ENCODE results near the gene SMURF2. TPM values are rescaled to one million over a fixed set of nuclear protein-coding genes. Genes with fewer than 3 reads are reported as not detected.
A peak's percentile ranks its signal among the peaks of the same experiment; 100 is the strongest.

Gene SMURF2
- total RNA-seq, 1 experiment from 2014 or later = 35.3 TPM

- no peak overlapping the region for H3K56ac ChIP-seq (ENCODE audit: insufficient read length, low read depth, low read length)
- H4K20me1 ChIP-seq (ENCODE audit: control insufficient read depth, insufficient read depth, insufficient read length) = no peaks in the 10 kb centered on the region
- peaks cover 13% of the 10 kb centered on the region; the same call in 1 of the 2 replicates for H3K79me2 ChIP-seq (ENCODE audit: insufficient read depth, low read length)
- H4K8ac ChIP-seq (replicated peaks; ENCODE audit: insufficient read length, low read depth, low read length) = no peak overlapping the region
- no peak overlapping the region for H3K4ac ChIP-seq (ENCODE audit: low read depth, low read length)
- H2BK5ac ChIP-seq (ENCODE audit: insufficient read length, low read length) = no peak overlapping the region
- H3K36me3 Mint-ChIP-seq (ENCODE audit: insufficient read depth in 1 of 3, low read depth in 3 of 3) = peaks cover 2 to 11% (median 4%) of the 10 kb centered on the region in 3 experiments; a peak in 6 of 7 replicates
- no peak overlapping the region for H2BK20ac ChIP-seq (ENCODE audit: low read depth, low read length, poor library complexity, severe bottlenecking)
- peaks cover 5 to 6% of the 10 kb centered on the region in 2 experiments; a peak in 4 of 5 replicates for H3K9me3 Mint-ChIP-seq
- H3K27ac Mint-ChIP-seq = peak overlapping the region in 2 of 3 experiments; percentile 18 to 19; a peak in 3 of 7 replicates
- H2BK15ac ChIP-seq (ENCODE audit: low read depth, low read length) = no peak overlapping the region
- no peak overlapping the region for H3K9ac ChIP-seq (ENCODE audit: extremely low read depth, insufficient read length, low read length)
- no peak overlapping the region for H2BK120ac ChIP-seq (ENCODE audit: low read depth, low read length, poor library complexity, severe bottlenecking)
- no peak overlapping the region for H4K5ac ChIP-seq (ENCODE audit: insufficient read length, low read depth, low read length)
- no peak overlapping the region for H3K23ac ChIP-seq (ENCODE audit: insufficient read length, low read depth, low read length)
- H3K4me2 ChIP-seq (ENCODE audit: insufficient read depth, insufficient read length, low read length) = no peak overlapping the region
- no peaks in the 10 kb centered on the region for H3K4me1 ChIP-seq (ENCODE audit: insufficient read depth, low read length)
- no CpG with 5 or more reads among the region's 4 CpGs for WGBS (ENCODE audit: extremely low coverage, insufficient read length, low lambda C conversion rate)
- H3K27me3 Mint-ChIP-seq (ENCODE audit: low read depth) = no peaks in the 10 kb centered on the region
- no peak overlapping the region for H3K14ac ChIP-seq (ENCODE audit: insufficient read depth, low read length)
- peaks cover 5 to 10% of the 10 kb centered on the region in 2 experiments for H3K4me1 Mint-ChIP-seq
- H3K23me2 ChIP-seq (ENCODE audit: insufficient read length, low read depth, low read length, poor library complexity, severe bottlenecking) = no peaks in the 10 kb centered on the region
- DNase-seq = no peak
- TF ChIP-seq CTCF (conservative IDR thresholded peaks at IDR 0.05) = no peak
- H4K91ac ChIP-seq (ENCODE audit: insufficient read length, low read depth, low read length) = no peak overlapping the region
- H3K79me1 ChIP-seq (ENCODE audit: insufficient read depth, low read depth, low read length, poor library complexity, severe bottlenecking) = no peaks in the 10 kb centered on the region
- no peaks in the 10 kb centered on the region for H3K9me3 ChIP-seq (ENCODE audit: control insufficient read depth, low read depth, low read length)
- H2AFZ ChIP-seq (ENCODE audit: low read length) = no peak overlapping the region
- no peak overlapping the region for H3T11ph ChIP-seq (ENCODE audit: low read length)
- H3K27ac ChIP-seq (ENCODE audit: insufficient read length, low read depth, low read length) = no peak overlapping the region
- H3K27me3 ChIP-seq (ENCODE audit: insufficient read depth, low read length) = no peaks in the 10 kb centered on the region
- H3K18ac ChIP-seq (ENCODE audit: insufficient read length, low read depth, low read length) = no peak overlapping the region
- no peak overlapping the region for H3K4me3 Mint-ChIP-seq
- H2AK5ac ChIP-seq (ENCODE audit: insufficient read length, low read length) = no peak overlapping the region
- H2BK12ac ChIP-seq (ENCODE audit: insufficient read length, low read depth, low read length) = no peak overlapping the region
Measured at GRCh38 chr17:64653985-64654355, 8.1 kb downstream of the SMURF2 start.
